H1 (cell line): ENCODE measurements around the gene SBSN. TPM values are rescaled to one million over a fixed set of nuclear protein-coding genes. Genes with fewer than 3 reads are reported as not detected.

ENCODE experiments used
- ASH2L ChIP-seq: fragments of 200-600, 300-600 bp; sonication (generic); IDR thresholded peaks from one replicate; pipeline ENCODE4 v1.7.1; 2017; ENCODE audit warnings: low read length
- BCL11A ChIP-seq, 2 experiments: IDR thresholded peaks; one replicate each; pipeline ENCODE4 v1.6.1; 2011; ENCODE audit warnings: low read depth in 2 of 2, low read length in 2 of 2, mild to moderate bottlenecking in 2 of 2
- CHD1 ChIP-seq: IDR thresholded peaks from 2 replicates; pipeline ENCODE4 v1.6.1; 2012; ENCODE audit warnings: low read depth, low read length, improper control_type of control experiment
- GABPA ChIP-seq: IDR thresholded peaks from 2 replicates; pipeline ENCODE4 v1.6.1; 2011; ENCODE audit warnings: mild to moderate bottlenecking, low read length, moderate library complexity, borderline replicate concordance; ENCODE audit not compliant: insufficient read depth
- KDM5A ChIP-seq: fragments of 200-600 bp; IDR thresholded peaks from 2 replicates; pipeline ENCODE4 v1.7.1; 2012; ENCODE audit warnings: mild to moderate bottlenecking, low read length, inconsistent platforms, mixed read lengths
- POU5F1 ChIP-seq: IDR thresholded peaks from 2 replicates; pipeline ENCODE4 v1.6.1; 2011; ENCODE audit warnings: low read depth, mild to moderate bottlenecking, low read length, moderate library complexity
- SIRT6 ChIP-seq: IDR thresholded peaks from one replicate; pipeline ENCODE4 v1.7.1; 2012; ENCODE audit warnings: low read length, inconsistent platforms
- SP1 ChIP-seq: IDR thresholded peaks from 2 replicates; pipeline ENCODE4 v1.6.1; 2011; ENCODE audit warnings: low read depth, low read length
- TAF7 ChIP-seq: optimal IDR thresholded peaks from 2 replicates; pipeline ENCODE3; 2011; ENCODE audit warnings: low read depth, mild to moderate bottlenecking, inconsistent platforms, low read length, moderate library complexity, borderline replicate concordance
- polyA plus RNA-seq, 7 experiments: library from polyadenylated mRNA; depleted of rRNA in 3 of 7; stranded (reverse) in 5 of 7; unstranded in 2 of 7; fragments of >200 nt in 5 of 7; fragments of 200-250 nt in 2 of 7; gene quantifications; 1 replicate in 5 of 7; 2 replicates in 1 of 7; 4 replicates in 1 of 7; pipeline versions ENCODE4 v1.2.1 to v1.2.3, GENCODE V29; 2011 to 2013; ENCODE audit warnings: missing spikeins in 2 of 7, mixed read lengths in 2 of 7
- total RNA-seq: library from RNA; stranded (reverse); fragmentation: NEBNext Ultra II Directional; extraction: Animal tissue kit (Norgen Biotek cat#: 25700); gene quantifications from 2 replicates; pipeline ENCODE4 v1.2.1, GENCODE V29; 2021
- TF ChIP-seq, protein P1 (sequence below): fragments of 300-600 bp; sonication (generic); IDR thresholded peaks from 2 replicates; pipeline ENCODE4 v1.7.1; 2012; ENCODE audit warnings: low read length, moderate library complexity, mild to moderate bottlenecking, inconsistent platforms; ENCODE audit not compliant: insufficient replicate concordance
- TF ChIP-seq, protein P2 (sequence below): IDR thresholded peaks from 2 replicates; pipeline ENCODE4 v1.6.1; 2011; ENCODE audit warnings: low read length, improper control_type of control experiment

The SBSN gene
- total and polyA plus RNA-seq, 2 of the 8 experiments (the other 6 are each of a cell fraction or from before 2014, with no cell fraction given) = not detected

DNA sequence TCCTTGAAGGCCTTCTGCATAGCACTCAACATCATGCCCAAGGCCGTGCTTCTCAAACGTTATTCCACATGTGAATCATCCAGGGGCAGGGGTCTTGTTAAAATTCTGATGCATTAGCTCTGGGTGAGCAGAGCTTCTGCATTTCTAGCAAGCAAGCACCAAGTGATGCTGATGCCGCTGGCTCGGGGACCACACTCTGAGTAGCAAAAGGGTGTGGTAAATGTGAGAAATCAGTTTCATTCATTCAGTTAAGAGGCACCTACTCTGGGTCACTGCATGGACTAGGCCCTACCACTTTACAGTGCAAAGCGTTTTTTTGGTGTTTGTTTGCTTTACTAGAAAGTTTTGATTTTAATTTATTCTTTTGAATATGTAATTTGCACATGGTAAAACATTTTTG lies 45.0 kb downstream of the SBSN start (continued):
- TF ChIP-seq, protein P1, sequence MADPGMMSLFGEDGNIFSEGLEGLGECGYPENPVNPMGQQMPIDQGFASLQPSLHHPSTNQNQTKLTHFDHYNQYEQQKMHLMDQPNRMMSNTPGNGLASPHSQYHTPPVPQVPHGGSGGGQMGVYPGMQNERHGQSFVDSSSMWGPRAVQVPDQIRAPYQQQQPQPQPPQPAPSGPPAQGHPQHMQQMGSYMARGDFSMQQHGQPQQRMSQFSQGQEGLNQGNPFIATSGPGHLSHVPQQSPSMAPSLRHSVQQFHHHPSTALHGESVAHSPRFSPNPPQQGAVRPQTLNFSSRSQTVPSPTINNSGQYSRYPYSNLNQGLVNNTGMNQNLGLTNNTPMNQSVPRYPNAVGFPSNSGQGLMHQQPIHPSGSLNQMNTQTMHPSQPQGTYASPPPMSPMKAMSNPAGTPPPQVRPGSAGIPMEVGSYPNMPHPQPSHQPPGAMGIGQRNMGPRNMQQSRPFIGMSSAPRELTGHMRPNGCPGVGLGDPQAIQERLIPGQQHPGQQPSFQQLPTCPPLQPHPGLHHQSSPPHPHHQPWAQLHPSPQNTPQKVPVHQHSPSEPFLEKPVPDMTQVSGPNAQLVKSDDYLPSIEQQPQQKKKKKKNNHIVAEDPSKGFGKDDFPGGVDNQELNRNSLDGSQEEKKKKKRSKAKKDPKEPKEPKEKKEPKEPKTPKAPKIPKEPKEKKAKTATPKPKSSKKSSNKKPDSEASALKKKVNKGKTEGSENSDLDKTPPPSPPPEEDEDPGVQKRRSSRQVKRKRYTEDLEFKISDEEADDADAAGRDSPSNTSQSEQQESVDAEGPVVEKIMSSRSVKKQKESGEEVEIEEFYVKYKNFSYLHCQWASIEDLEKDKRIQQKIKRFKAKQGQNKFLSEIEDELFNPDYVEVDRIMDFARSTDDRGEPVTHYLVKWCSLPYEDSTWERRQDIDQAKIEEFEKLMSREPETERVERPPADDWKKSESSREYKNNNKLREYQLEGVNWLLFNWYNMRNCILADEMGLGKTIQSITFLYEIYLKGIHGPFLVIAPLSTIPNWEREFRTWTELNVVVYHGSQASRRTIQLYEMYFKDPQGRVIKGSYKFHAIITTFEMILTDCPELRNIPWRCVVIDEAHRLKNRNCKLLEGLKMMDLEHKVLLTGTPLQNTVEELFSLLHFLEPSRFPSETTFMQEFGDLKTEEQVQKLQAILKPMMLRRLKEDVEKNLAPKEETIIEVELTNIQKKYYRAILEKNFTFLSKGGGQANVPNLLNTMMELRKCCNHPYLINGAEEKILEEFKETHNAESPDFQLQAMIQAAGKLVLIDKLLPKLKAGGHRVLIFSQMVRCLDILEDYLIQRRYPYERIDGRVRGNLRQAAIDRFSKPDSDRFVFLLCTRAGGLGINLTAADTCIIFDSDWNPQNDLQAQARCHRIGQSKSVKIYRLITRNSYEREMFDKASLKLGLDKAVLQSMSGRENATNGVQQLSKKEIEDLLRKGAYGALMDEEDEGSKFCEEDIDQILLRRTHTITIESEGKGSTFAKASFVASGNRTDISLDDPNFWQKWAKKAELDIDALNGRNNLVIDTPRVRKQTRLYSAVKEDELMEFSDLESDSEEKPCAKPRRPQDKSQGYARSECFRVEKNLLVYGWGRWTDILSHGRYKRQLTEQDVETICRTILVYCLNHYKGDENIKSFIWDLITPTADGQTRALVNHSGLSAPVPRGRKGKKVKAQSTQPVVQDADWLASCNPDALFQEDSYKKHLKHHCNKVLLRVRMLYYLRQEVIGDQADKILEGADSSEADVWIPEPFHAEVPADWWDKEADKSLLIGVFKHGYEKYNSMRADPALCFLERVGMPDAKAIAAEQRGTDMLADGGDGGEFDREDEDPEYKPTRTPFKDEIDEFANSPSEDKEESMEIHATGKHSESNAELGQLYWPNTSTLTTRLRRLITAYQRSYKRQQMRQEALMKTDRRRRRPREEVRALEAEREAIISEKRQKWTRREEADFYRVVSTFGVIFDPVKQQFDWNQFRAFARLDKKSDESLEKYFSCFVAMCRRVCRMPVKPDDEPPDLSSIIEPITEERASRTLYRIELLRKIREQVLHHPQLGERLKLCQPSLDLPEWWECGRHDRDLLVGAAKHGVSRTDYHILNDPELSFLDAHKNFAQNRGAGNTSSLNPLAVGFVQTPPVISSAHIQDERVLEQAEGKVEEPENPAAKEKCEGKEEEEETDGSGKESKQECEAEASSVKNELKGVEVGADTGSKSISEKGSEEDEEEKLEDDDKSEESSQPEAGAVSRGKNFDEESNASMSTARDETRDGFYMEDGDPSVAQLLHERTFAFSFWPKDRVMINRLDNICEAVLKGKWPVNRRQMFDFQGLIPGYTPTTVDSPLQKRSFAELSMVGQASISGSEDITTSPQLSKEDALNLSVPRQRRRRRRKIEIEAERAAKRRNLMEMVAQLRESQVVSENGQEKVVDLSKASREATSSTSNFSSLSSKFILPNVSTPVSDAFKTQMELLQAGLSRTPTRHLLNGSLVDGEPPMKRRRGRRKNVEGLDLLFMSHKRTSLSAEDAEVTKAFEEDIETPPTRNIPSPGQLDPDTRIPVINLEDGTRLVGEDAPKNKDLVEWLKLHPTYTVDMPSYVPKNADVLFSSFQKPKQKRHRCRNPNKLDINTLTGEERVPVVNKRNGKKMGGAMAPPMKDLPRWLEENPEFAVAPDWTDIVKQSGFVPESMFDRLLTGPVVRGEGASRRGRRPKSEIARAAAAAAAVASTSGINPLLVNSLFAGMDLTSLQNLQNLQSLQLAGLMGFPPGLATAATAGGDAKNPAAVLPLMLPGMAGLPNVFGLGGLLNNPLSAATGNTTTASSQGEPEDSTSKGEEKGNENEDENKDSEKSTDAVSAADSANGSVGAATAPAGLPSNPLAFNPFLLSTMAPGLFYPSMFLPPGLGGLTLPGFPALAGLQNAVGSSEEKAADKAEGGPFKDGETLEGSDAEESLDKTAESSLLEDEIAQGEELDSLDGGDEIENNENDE = no peak
- TF ChIP-seq GABPA = no peak
- no peak for TF ChIP-seq POU5F1
- no peak for TF ChIP-seq CHD1
- no peak for TF ChIP-seq SIRT6
- no peak for TF ChIP-seq TAF7
- no peak for TF ChIP-seq SP1
- TF ChIP-seq, protein P2, sequence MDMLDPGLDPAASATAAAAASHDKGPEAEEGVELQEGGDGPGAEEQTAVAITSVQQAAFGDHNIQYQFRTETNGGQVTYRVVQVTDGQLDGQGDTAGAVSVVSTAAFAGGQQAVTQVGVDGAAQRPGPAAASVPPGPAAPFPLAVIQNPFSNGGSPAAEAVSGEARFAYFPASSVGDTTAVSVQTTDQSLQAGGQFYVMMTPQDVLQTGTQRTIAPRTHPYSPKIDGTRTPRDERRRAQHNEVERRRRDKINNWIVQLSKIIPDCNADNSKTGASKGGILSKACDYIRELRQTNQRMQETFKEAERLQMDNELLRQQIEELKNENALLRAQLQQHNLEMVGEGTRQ = no peak
- TF ChIP-seq ASH2L = no peak
- TF ChIP-seq KDM5A = no peak
- no peak for TF ChIP-seq BCL11A (IDR thresholded peaks at IDR 0.05; ENCODE audit: low read depth in 2 of 2, low read length in 2 of 2)
